T47D (cell line): Measurements from ENCODE around the gene VGLL2.
A peak's percentile ranks its signal among the peaks of the same experiment; 100 is the strongest.

ENCODE experiments used
- DNase-seq, 2 experiments: peaks; one replicate each; pipeline versions ENCODE4 v3.0.0 to v3.0.0-alpha.2; 2011 to 2012; ENCODE audit warnings: low read depth in 1 of 2, low spot score in 1 of 2
- JUND ChIP-seq: IDR thresholded peaks from 2 replicates; pipeline ENCODE4 v1.6.1; 2012; ENCODE audit warnings: low read depth
- in situ Hi-C: cut with HindIII; loops from 2 replicates; pipeline ENCODE4 v1.10.0; 2016; ENCODE audit warnings: low sequenced_read_pairs, low pct_unique_long_range_greater_than_20kb

Gene VGLL2

GRCh38 chr6:117272032-117272866 lies 6.9 kb downstream of the VGLL2 start:
- TF ChIP-seq JUND, result no peak
- no peak for DNase-seq
- in situ Hi-C loops, result no loop called here

GRCh38 chr6:117272891-117273290 lies 7.5 kb downstream of the VGLL2 start:
- no peak for DNase-seq
- in situ Hi-C loops, result no loop called here
- TF ChIP-seq JUND, result no peak

GRCh38 chr6:117275205-117275604 lies 9.8 kb downstream of the VGLL2 start:
- TF ChIP-seq JUND, result no peak
- no peak for DNase-seq
- in situ Hi-C loops, result no loop called here

GRCh38 chr6:117275711-117276110 lies 10.4 kb downstream of the VGLL2 start:
- in situ Hi-C loops, result no loop called here

GRCh38 chr6:117276778-117277316 lies 11.5 kb downstream of the VGLL2 start:
- in situ Hi-C loops, result no loop called here
- TF ChIP-seq JUND, result no peak
- no peak for DNase-seq

More at GRCh38 chr6:117275711-117276110, 10.4 kb downstream of the VGLL2 start:
- DNase-seq, result no peak
- no peak for TF ChIP-seq JUND

- peak in 1 of 2 experiments; percentile 25 for DNase-seq
- in situ Hi-C loops, result no loop called here
- TF ChIP-seq JUND, result no peak
Measured at GRCh38 chr6:117280922-117281321, 15.6 kb downstream of the VGLL2 start.

GRCh38 chr6:117288083-117288715 lies 22.8 kb downstream of the VGLL2 start:
- TF ChIP-seq JUND, result no peak
- DNase-seq, result no peak
- in situ Hi-C loops, result no loop called here

- no peak for TF ChIP-seq JUND
- DNase-seq, result no peak
- in situ Hi-C loops, result no loop called here
Measured at GRCh38 chr6:117290173-117290846, 25.0 kb downstream of the VGLL2 start.

- no peak for DNase-seq
- in situ Hi-C loops, result no loop called here
- no peak for TF ChIP-seq JUND
Measured at GRCh38 chr6:117298941-117299340, 33.6 kb downstream of the VGLL2 start.

GRCh38 chr6:117303323-117303722 lies 38.0 kb downstream of the VGLL2 start:
- DNase-seq, result no peak
- in situ Hi-C loops, result no loop called here
- no peak for TF ChIP-seq JUND

- TF ChIP-seq JUND, result no peak
- in situ Hi-C loops, result no loop called here
- DNase-seq, result no peak
Measured at GRCh38 chr6:117304446-117304845, 39.1 kb downstream of the VGLL2 start.

GRCh38 chr6:117306227-117306790 lies 41.0 kb downstream of the VGLL2 start:
- TF ChIP-seq JUND, result no peak
- DNase-seq, result no peak
- in situ Hi-C loops, result no loop called here

- in situ Hi-C loops, result no loop called here
- no peak for TF ChIP-seq JUND
- no peak for DNase-seq
Measured at GRCh38 chr6:117307655-117308054, 42.3 kb downstream of the VGLL2 start.
